Measurements from ENCODE around the gene SYCN.

DNA sequence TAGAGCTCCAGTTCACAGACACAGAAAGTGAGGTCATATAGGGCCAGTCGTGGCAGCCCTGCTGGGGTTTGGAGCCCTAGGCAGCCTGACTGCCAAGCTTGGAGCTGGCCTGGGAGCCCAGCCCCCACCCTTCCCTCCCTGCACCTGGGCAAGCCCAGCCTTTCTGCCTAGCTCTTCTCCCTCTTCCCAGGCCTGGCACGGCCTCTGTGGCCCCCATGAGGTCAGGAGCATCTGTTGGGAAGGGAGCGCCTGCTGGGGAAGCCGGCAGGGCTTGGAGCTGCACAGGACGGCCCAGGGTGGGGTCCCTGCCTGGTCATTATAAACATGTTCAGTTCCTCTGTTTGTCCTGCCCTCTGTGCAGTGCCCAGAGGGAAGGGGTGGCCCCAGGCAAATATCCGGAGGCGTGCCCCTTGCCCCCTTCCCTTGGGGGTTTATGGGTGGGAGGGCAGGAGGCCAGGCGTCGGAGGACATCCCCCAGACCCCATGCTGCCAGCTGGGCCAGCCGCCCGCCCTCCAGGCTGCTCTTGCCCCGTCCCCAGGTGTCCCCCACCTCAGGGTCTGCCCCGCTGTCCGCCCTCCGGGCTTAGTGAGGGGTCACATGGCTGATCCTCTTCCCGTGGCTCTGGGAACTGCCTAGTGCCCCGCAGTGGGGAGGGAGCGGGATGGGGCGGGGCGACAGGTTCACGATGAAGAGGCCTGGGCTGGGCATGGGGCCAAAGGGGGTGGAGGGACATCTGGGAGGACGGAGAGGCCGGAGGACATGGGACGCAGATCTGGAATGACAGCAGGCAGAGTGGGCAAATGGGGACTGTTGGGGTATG, 37.3 kb downstream of the SYCN start:
- TF ChIP-seq, protein P1, sequence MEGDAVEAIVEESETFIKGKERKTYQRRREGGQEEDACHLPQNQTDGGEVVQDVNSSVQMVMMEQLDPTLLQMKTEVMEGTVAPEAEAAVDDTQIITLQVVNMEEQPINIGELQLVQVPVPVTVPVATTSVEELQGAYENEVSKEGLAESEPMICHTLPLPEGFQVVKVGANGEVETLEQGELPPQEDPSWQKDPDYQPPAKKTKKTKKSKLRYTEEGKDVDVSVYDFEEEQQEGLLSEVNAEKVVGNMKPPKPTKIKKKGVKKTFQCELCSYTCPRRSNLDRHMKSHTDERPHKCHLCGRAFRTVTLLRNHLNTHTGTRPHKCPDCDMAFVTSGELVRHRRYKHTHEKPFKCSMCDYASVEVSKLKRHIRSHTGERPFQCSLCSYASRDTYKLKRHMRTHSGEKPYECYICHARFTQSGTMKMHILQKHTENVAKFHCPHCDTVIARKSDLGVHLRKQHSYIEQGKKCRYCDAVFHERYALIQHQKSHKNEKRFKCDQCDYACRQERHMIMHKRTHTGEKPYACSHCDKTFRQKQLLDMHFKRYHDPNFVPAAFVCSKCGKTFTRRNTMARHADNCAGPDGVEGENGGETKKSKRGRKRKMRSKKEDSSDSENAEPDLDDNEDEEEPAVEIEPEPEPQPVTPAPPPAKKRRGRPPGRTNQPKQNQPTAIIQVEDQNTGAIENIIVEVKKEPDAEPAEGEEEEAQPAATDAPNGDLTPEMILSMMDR (IDR thresholded peaks at IDR 0.05), result no peak
- no peak for TF ChIP-seq POLR2A (IDR thresholded peaks at IDR 0.05)

All from uterus (tissue), 2 donors.